Measurements from ENCODE around the gene SORT1. TPM values are rescaled to one million over a fixed set of nuclear protein-coding genes. Genes with fewer than 3 reads are reported as not detected.

Gene SORT1
- total and polyA plus RNA-seq, 2 donors: 3.6 to 10.3 TPM

GRCh38 chr1:109388208-109388711 is 9.5 kb downstream of the SORT1 start:
- Histone ChIP-seq H3K4me3 (ENCODE audit: low read length in 2 of 2) (no peak overlapping the region), H3K4me1 (ENCODE audit: control insufficient read depth in 2 of 2, insufficient read depth in 2 of 2, low read length in 2 of 2) (no peaks in the 10 kb centered on the region), H3K27me3 (ENCODE audit: control insufficient read depth in 2 of 2, insufficient read depth in 1 of 2, low read length in 1 of 2) (no peaks in the 10 kb centered on the region), H3K27ac (ENCODE audit: low read depth in 1 of 2, low read length in 1 of 2) (no peak overlapping the region), H3K9me3 (ENCODE audit: control insufficient read depth in 2 of 2, insufficient read depth in 1 of 2, low read length in 1 of 2) (no peaks in the 10 kb centered on the region), H3K36me3 (ENCODE audit: control insufficient read depth in 2 of 2, insufficient read depth in 2 of 2, low read length in 1 of 2) (no peaks in the 10 kb centered on the region)
- DNase-seq (ENCODE audit: low read depth in 6 of 9, low spot score in 9 of 9): no peak
- 98% methylated on average over 5 of the region's 5 CpGs for WGBS

GRCh38 chr1:109386054-109386717 is 11.5 kb downstream of the SORT1 start:
- Histone ChIP-seq H3K27me3 (ENCODE audit: control insufficient read depth in 2 of 2, insufficient read depth in 1 of 2, low read length in 1 of 2) (no peaks in the 10 kb centered on the region), H3K9me3 (ENCODE audit: control insufficient read depth in 2 of 2, insufficient read depth in 1 of 2, low read length in 1 of 2) (no peaks in the 10 kb centered on the region), H3K36me3 (ENCODE audit: control insufficient read depth in 2 of 2, insufficient read depth in 2 of 2, low read length in 1 of 2) (no peaks in the 10 kb centered on the region), H3K27ac (ENCODE audit: low read depth in 1 of 2, low read length in 1 of 2) (no peak overlapping the region), H3K4me3 (ENCODE audit: low read length in 2 of 2) (no peak overlapping the region), H3K4me1 (ENCODE audit: control insufficient read depth in 2 of 2, insufficient read depth in 2 of 2, low read length in 2 of 2) (no peaks in the 10 kb centered on the region)
- no peak for DNase-seq (ENCODE audit: low read depth in 6 of 9, low spot score in 9 of 9)
- 96% methylated on average over 2 of the region's 2 CpGs for WGBS

- no peak overlapping the region for H3K27ac ChIP-seq (ENCODE audit: low read depth in 1 of 2, low read length in 1 of 2)
- H3K36me3 ChIP-seq (ENCODE audit: control insufficient read depth in 2 of 2, insufficient read depth in 2 of 2, low read length in 1 of 2): no peaks in the 10 kb centered on the region
- no peaks in the 10 kb centered on the region for H3K9me3 ChIP-seq (ENCODE audit: control insufficient read depth in 2 of 2, insufficient read depth in 1 of 2, low read length in 1 of 2)
- WGBS: 96% methylated on average over 2 of the region's 2 CpGs
- no peak overlapping the region for H3K4me3 ChIP-seq (ENCODE audit: low read length in 2 of 2)
- H3K4me1 ChIP-seq (ENCODE audit: control insufficient read depth in 2 of 2, insufficient read depth in 2 of 2, low read length in 2 of 2): no peaks in the 10 kb centered on the region
- no peaks in the 10 kb centered on the region for H3K27me3 ChIP-seq (ENCODE audit: control insufficient read depth in 2 of 2, insufficient read depth in 1 of 2, low read length in 1 of 2)
- no peak for DNase-seq (ENCODE audit: low read depth in 6 of 9, low spot score in 9 of 9)
These were observed 12.3 kb downstream of the SORT1 start for GRCh38 chr1:109385417-109385816.

GRCh38 chr1:109383854-109384253 is 13.9 kb downstream of the SORT1 start:
- no peak overlapping the region for H3K27ac ChIP-seq (ENCODE audit: low read depth in 1 of 2, low read length in 1 of 2)
- no peak for DNase-seq (ENCODE audit: low read depth in 6 of 9, low spot score in 9 of 9)
- H3K4me3 ChIP-seq (ENCODE audit: low read length in 2 of 2): no peak overlapping the region
- H3K36me3 ChIP-seq (ENCODE audit: control insufficient read depth in 2 of 2, insufficient read depth in 2 of 2, low read length in 1 of 2): no peaks in the 10 kb centered on the region
- no peaks in the 10 kb centered on the region for H3K9me3 ChIP-seq (ENCODE audit: control insufficient read depth in 2 of 2, insufficient read depth in 1 of 2, low read length in 1 of 2)
- H3K4me1 ChIP-seq (ENCODE audit: control insufficient read depth in 2 of 2, insufficient read depth in 2 of 2, low read length in 2 of 2): no peaks in the 10 kb centered on the region
- 97% methylated on average over 7 of the region's 7 CpGs for WGBS
- H3K27me3 ChIP-seq (ENCODE audit: control insufficient read depth in 2 of 2, insufficient read depth in 1 of 2, low read length in 1 of 2): no peaks in the 10 kb centered on the region

- no peak for DNase-seq (ENCODE audit: low read depth in 6 of 9, low spot score in 9 of 9)
- no peak overlapping the region for H3K27ac ChIP-seq (ENCODE audit: low read depth in 1 of 2, low read length in 1 of 2)
- no peaks in the 10 kb centered on the region for H3K9me3 ChIP-seq (ENCODE audit: control insufficient read depth in 2 of 2, insufficient read depth in 1 of 2, low read length in 1 of 2)
- 95% methylated on average over 2 of the region's 2 CpGs for WGBS
- no peak overlapping the region for H3K4me3 ChIP-seq (ENCODE audit: low read length in 2 of 2)
- no peaks in the 10 kb centered on the region for H3K27me3 ChIP-seq (ENCODE audit: control insufficient read depth in 2 of 2, insufficient read depth in 1 of 2, low read length in 1 of 2)
- H3K4me1 ChIP-seq (ENCODE audit: control insufficient read depth in 2 of 2, insufficient read depth in 2 of 2, low read length in 2 of 2): no peaks in the 10 kb centered on the region
- H3K36me3 ChIP-seq (ENCODE audit: control insufficient read depth in 2 of 2, insufficient read depth in 2 of 2, low read length in 1 of 2): no peaks in the 10 kb centered on the region
These were observed 14.5 kb downstream of the SORT1 start for GRCh38 chr1:109383087-109383779.

GRCh38 chr1:109381573-109381972 is 16.1 kb downstream of the SORT1 start:
- no peak for DNase-seq (ENCODE audit: low read depth in 6 of 9, low spot score in 9 of 9)
- Histone ChIP-seq H3K9me3 (ENCODE audit: control insufficient read depth in 2 of 2, insufficient read depth in 1 of 2, low read length in 1 of 2) (no peaks in the 10 kb centered on the region), H3K27me3 (ENCODE audit: control insufficient read depth in 2 of 2, insufficient read depth in 1 of 2, low read length in 1 of 2) (no peaks in the 10 kb centered on the region), H3K36me3 (ENCODE audit: control insufficient read depth in 2 of 2, insufficient read depth in 2 of 2, low read length in 1 of 2) (no peaks in the 10 kb centered on the region), H3K4me3 (ENCODE audit: low read length in 2 of 2) (no peak overlapping the region), H3K27ac (ENCODE audit: low read depth in 1 of 2, low read length in 1 of 2) (no peak overlapping the region), H3K4me1 (ENCODE audit: control insufficient read depth in 2 of 2, insufficient read depth in 2 of 2, low read length in 2 of 2) (no peaks in the 10 kb centered on the region)
- WGBS: 96% methylated on average over 2 of the region's 2 CpGs

- H3K4me3 ChIP-seq (ENCODE audit: low read length in 2 of 2): no peak overlapping the region
- no peaks in the 10 kb centered on the region for H3K27me3 ChIP-seq (ENCODE audit: control insufficient read depth in 2 of 2, insufficient read depth in 1 of 2, low read length in 1 of 2)
- H3K36me3 ChIP-seq (ENCODE audit: control insufficient read depth in 2 of 2, insufficient read depth in 2 of 2, low read length in 1 of 2): no peaks in the 10 kb centered on the region
- H3K27ac ChIP-seq (ENCODE audit: low read depth in 1 of 2, low read length in 1 of 2): no peak overlapping the region
- DNase-seq (ENCODE audit: low read depth in 6 of 9, low spot score in 9 of 9): no peak
- 98% methylated on average over 3 of the region's 3 CpGs for WGBS
- H3K4me1 ChIP-seq (ENCODE audit: control insufficient read depth in 2 of 2, insufficient read depth in 2 of 2, low read length in 2 of 2): no peaks in the 10 kb centered on the region
- H3K9me3 ChIP-seq (ENCODE audit: control insufficient read depth in 2 of 2, insufficient read depth in 1 of 2, low read length in 1 of 2): no peaks in the 10 kb centered on the region
These were observed 17.8 kb downstream of the SORT1 start for GRCh38 chr1:109379907-109380306.

- Histone ChIP-seq H3K4me1 (ENCODE audit: control insufficient read depth in 2 of 2, insufficient read depth in 2 of 2, low read length in 2 of 2) (no peaks in the 10 kb centered on the region), H3K36me3 (ENCODE audit: control insufficient read depth in 2 of 2, insufficient read depth in 2 of 2, low read length in 1 of 2) (no peaks in the 10 kb centered on the region), H3K9me3 (ENCODE audit: control insufficient read depth in 2 of 2, insufficient read depth in 1 of 2, low read length in 1 of 2) (no peaks in the 10 kb centered on the region), H3K27me3 (ENCODE audit: control insufficient read depth in 2 of 2, insufficient read depth in 1 of 2, low read length in 1 of 2) (no peaks in the 10 kb centered on the region), H3K4me3 (ENCODE audit: low read length in 2 of 2) (no peak overlapping the region), H3K27ac (ENCODE audit: low read depth in 1 of 2, low read length in 1 of 2) (peak overlapping the region in 1 of 2 donors; percentile 42)
- 96% methylated on average over 3 of the region's 3 CpGs for WGBS
- no peak for DNase-seq (ENCODE audit: low read depth in 6 of 9, low spot score in 9 of 9)
These were observed 18.3 kb downstream of the SORT1 start for GRCh38 chr1:109379422-109379821.

- Histone ChIP-seq H3K27me3 (ENCODE audit: control insufficient read depth in 2 of 2, insufficient read depth in 1 of 2, low read length in 1 of 2) (no peaks in the 10 kb centered on the region), H3K9me3 (ENCODE audit: control insufficient read depth in 2 of 2, insufficient read depth in 1 of 2, low read length in 1 of 2) (no peaks in the 10 kb centered on the region), H3K36me3 (ENCODE audit: control insufficient read depth in 2 of 2, insufficient read depth in 2 of 2, low read length in 1 of 2) (no peaks in the 10 kb centered on the region), H3K27ac (ENCODE audit: low read depth in 1 of 2, low read length in 1 of 2) (no peak overlapping the region), H3K4me1 (ENCODE audit: control insufficient read depth in 2 of 2, insufficient read depth in 2 of 2, low read length in 2 of 2) (peaks cover 0 to 5% of the 10 kb centered on the region in 2 donors), H3K4me3 (ENCODE audit: low read length in 2 of 2) (no peak overlapping the region)
- WGBS: 95% methylated on average over 4 of the region's 4 CpGs
- no peak for DNase-seq (ENCODE audit: low read depth in 6 of 9, low spot score in 9 of 9)
These were observed 20.0 kb downstream of the SORT1 start for GRCh38 chr1:109377698-109378097.
